KG1 (cell line): ENCODE measurements around the gene RIN1.
"Not testable (repeated sequence)": the region's sequence is repeated elsewhere in the genome, so short reads cannot be mapped to it uniquely, and the experiment has no call there.

Experiments
- DNase-seq: peaks from one replicate; lab custom pipeline; 2025; lab: John Stamatoyannopoulos, UW

RIN1 gene

GRCh38 chr11:66336234-66337102 lies at the start of gene RIN1:
TSS of gene RIN1 (minus strand) at chr11:66336434. CDS start at chr11:66336402, 32 bp downstream.
- no peak for DNase-seq

DNA sequence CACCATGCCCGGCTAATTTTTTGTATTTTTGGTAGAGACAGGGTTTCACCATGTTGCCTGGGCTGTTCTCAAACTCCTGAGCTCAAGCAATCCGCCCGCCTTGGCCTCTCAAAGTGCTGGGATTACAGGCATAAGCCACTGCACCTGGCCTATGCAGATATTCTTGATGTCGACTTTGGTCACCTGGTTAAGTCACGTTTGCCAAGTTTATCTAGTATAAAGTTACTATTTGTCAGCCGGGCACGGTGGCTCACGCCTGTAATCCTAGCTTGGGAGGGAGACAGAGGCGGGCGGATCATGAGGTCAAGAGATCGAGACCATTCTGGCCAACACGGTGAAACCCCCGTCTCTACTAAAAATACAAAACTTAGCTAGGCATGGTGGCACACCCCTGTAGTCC lies 48.1 kb upstream of the RIN1 start:
- DNase-seq = not testable (repeated sequence)

DNA sequence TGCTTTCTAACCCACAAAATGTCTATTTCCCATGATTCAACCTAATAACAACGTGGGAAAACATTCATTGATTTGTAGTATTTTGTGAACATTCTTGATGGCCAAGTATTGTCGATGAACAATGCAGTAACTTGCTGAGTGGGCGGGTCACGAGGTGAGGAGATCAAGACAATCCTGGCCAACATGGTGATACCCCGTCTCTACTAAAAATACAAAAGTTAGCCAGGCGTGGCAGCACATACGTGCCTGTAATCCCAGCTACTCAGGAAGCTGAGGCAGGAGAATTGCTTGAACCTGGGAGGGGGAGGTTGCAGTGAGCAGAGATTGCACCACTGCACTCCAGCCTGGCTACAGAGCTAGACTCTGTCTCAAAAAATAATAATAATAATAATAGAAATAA lies 44.0 kb upstream of the RIN1 start:
- not testable (repeated sequence) for DNase-seq

GRCh38 chr11:66373690-66374287 lies 37.6 kb upstream of the RIN1 start:
- DNase-seq = not testable (repeated sequence)

GRCh38 chr11:66373265-66373664 lies 37.0 kb upstream of the RIN1 start:
- DNase-seq = no peak

DNA sequence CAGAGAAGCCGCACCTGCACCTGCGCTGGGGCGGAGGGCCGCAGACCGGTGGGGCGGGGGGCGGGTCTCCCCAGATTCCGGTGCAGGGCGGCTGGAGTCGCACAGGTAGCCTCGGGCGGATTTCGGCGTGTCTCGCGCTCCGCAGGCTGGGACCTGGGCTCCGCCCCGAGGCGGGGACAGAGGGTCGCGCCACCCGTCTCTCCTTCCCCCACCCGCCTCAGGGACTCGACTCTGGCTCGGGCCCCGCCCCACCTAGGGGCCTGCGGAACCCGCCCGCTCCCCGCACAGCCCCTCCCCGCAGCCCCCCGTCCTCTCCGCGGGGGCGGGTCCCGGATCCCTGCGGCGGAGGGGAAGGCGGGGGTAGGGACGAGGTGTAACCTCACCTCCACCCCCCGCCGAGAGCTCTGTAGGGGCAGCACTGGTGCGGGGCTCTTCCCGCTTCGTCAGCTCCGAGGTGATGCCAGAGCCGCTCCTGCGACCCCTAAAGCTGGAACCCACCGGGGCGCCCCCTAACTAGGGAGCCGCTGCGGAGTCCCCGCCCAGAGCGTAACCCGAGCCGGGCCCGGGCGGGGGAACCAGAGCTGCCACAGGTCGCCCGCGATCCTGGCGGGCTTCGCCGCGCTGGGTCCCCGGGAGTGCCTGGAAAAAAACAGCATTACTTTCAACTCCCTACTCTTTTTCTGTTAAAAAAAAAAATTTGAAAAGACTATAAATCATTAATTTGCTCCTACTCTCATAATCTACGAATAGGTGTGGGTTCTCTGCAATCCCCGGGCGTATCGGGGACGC lies 35.6 kb upstream of the RIN1 start, which contains the start of gene SLC29A2:
Gene SLC29A2, minus strand, starts transcription at position 134 of the 789 bp plus-strand sequence. CDS start 169 bp downstream, outside the sequence.
- peak; percentile 85 for DNase-seq

DNA sequence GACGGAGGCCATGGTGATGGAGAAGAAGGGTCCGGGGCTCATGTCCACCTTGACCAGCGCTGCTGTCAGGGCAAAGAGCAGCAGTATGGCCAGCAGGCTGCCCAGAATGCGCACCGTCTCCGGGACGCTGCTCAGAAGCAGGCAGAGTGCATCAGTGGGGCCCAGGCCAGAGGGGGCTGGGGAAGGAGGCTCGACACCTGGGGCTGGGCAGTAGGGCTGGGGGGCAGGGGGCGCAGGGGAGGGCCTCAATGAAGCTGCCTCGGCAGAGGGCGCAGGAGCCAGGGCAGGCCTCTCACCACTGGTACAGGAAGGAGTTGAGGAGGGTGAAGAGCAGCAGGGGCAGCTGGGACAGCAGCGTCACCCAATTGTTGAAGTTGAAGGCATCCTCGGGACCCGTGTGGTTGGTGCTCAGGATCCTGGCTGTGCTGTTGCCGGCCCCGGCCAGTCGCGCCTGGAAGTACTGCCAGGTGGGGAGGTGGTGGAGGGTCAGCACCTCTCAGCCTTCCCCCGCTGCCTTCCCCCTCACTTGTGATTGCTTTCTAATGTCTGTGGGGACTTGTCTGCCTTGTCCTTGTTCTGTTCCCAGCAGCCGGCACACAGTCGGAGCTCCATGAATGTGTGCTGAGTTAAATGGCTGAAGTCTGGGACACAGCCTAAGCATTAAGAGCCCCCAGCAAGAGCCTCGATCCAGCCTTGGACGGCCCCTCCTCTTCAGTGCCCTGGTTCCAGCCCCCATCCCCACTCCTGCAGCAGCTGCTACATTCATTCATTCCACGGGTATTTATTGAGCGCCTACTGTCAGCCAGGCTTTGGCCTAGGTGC lies 33.0 kb upstream of the RIN1 start:
- no peak for DNase-seq

- DNase-seq = no peak
These were observed 32.2 kb upstream of the RIN1 start for GRCh38 chr11:66368484-66368883.

DNA sequence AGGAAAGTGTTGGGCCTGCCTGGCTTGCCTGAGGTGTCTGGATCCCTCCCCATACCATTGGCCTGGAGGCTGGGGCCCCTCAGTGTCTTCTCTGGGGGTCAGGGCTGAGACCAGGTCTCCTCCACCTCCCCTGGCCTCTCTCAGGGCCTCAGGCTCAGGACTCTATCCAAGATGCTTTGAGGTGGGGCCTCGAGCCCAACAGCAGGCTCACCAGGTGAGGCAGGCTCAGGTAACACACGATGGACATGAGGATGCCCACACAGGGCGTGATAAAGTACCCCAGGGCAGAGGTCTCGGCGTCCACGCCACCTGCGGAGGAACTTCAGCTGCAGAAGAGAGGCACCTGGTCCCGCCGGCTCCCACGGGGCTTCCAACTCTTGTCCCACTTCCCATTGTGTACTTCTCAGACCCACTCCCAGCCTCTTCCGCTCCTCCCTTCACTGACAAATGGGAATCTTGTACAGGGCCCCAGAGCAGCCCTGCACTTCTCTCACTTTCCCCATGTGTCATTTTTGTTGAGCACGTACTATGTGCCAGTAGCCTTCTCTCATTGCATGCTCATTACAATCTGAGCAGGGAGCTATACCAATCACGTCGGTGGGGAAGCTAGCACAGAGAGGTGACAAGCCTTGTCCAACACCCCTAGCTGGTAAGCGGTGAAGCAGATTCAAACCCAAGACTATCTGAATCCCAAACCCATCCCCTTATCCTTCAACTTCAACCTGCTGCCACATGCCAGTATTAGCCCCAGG lies 31.5 kb upstream of the RIN1 start:
- DNase-seq = no peak

DNA sequence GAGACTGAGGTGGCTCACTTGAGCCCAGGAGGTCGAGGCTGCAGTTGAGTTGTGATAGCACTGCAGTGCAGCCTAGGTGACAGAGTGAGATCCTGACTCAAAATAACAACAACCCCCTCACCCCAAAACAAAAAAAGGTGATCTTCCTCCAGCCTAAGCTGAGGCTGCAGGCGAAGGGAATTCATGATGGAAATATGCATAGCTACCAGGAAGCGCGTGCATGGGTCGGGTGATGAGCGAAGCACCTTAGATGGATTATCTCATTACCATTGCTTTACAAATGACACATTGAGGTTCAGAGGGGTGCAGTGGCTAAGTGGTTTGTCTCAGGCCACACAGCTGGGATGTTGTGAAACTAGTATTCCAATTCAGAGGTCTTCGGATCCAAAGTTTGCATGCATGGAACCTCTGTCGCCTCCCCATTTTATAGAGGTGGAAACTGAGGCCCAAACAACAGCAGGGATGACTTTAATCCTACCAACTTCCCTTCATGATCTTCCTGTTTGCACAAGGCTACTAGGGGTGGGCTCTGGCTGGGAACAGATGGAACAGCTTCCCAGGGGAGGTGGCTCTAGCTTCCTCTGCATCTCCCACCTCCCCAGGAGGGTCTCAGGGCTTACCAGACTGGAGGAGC lies 30.7 kb upstream of the RIN1 start:
- no peak for DNase-seq

DNA sequence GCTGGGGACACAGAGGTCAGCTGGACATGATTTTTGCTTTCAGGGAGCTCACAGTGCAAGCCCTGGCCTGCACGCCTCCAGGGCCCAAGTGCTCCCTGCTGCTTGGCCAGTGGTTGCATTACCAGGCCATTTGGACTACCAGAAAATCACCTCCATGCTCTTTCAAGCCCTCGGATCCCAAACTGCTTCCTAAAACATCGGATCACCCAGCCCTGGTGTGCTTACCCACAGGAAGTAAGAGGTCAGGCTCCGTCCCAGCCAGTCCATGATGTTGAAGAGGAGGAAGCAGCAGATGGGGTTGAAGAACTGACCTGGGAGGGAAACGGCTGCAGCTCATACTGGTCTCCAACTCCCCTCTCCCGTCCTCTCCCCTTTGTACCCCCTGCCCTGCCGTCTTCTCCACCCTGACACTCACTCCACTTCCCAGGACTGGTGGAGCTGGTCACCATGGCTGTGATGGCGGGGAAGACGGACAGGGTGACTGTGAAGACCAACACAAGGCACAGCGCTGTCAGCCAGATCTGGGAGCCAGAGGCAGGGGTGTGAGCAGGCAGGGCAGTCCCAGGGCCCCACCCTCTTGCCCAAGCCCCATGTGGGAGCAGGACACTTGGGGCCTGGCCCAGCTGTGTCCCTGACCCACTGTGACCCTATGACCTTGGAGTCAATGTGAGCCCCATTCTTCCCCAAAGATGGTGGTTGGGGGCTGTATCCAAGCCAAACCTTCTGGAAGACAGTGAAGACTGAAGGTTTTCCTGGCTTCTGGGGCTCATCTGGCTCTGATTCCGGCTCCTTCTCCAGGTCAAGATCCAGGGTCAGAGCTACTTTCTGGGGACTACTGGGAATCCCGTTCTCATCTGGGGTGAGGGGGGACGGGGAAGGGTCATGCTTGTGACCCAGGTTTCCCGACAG lies 29.7 kb upstream of the RIN1 start:
- DNase-seq = no peak

- no peak for DNase-seq
These were observed 28.9 kb upstream of the RIN1 start for GRCh38 chr11:66365166-66365565.

DNA sequence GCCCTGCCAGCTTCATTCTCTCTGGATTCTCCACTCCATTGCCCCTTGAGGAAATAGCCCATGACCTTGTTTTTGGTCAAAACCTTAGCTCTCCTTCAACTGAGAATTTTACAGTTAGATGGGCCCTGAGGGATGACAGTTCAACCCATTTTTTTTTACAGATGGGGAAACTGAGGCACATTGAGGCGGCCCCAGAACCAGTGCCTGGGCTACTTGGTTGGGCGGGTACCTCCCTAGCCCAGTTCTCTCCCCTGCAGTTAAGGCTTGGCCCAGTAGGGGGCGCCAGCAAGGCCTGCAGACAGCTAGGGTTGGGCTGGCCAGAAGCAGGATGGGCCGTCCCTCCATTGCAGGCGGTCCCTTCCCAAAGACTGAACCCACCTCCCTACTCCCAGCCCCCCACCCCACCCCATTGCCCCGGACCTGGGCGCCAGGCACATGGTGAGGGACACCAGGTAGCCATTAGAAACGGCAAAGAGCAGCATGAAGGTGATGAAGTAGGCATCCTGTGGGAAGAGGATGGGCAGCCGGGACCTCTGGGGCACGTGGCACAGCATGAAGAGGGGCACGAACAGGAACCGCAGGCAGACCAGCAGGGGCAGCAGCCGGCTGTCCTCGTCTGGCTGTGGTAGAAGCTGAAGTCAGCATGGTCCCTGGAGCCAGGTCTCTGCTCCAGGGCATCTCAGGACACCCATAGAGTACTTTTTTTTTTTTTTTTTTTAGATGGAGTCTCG lies 27.7 kb upstream of the RIN1 start:
- DNase-seq = no peak

GRCh38 chr11:66363187-66363601 lies 27.0 kb upstream of the RIN1 start:
- no peak for DNase-seq

GRCh38 chr11:66362481-66363147 lies 26.4 kb upstream of the RIN1 start:
- DNase-seq = no peak

DNA sequence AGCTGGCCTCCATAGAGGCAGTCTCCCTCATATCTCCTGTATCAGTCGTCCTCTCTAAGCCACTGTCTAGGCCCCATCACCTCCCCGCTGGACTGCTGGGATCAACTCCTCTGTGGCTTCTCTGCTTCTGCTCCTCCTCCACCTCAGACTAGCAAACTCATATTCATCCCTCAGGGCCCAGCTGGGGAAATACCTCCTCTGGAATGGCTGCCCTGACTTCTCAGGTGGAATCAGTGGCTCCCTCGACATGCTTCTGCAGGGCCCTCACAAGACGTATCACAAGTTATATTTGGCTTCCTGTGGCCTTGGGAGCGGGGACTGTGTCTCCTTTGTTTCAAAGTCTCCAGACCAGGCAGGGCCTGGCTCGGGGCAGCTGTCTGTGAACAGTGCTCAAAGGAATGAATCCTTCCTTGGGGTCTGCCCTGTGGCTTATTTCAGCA lies 25.3 kb upstream of the RIN1 start:
- DNase-seq = no peak

DNA sequence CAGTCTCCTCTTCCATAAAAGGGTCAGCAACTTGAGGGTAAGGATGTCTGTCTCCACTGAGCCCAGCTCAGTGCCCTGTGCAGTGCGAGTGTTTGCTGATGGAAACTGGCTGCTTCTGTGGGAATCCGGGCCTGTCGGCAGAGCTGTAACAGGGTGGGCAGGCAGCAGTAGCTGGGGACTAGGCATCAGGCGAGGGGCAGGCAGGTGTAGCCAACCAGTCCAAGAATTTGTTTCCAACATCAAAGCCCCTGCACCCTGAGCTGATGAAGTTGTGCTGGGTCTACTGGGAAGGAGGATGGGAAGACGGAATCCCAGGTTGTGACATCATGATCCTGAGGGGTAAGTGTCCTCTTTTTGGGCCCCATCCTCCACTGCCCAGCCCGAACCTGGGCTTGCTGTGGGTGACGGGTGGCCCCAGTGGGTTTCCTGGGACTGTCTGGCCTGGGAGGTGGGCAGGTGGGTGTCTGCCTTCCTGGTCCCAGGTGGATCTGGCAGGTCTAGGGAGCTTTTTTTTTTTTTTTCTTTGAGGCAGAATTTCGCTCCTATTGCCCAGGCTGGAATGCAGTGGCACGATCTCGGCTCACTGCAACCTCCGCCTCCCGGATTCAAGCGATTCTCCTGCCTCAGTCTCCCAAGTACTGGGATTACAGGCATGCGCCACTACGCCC lies 24.3 kb upstream of the RIN1 start:
- no peak for DNase-seq
